Tibial nerve (tissue), 3 donors: ENCODE data around the gene PLEKHA3.

Experiments
- CTCF ChIP-seq, 5 experiments: fragments of 200-600 bp in 3 of 5; fragments of 450-650 bp in 2 of 5; sonication (generic) in 3 of 5; IDR thresholded peaks; one replicate each; pipeline ENCODE4 v1.5.1; 2016 to 2019; ENCODE audit warnings: antibody characterized with exemption in 5 of 5, mild to moderate bottlenecking in 3 of 5, moderate library complexity in 2 of 5
- POLR2A ChIP-seq, 2 donors: fragments of 450-650 bp; IDR thresholded peaks; one replicate each; pipeline ENCODE4 v1.6.1; 2017; ENCODE audit warnings: antibody characterized with exemption in 2 of 2, mild to moderate bottlenecking in 2 of 2, moderate library complexity in 2 of 2

GRCh38 chr2:178542161-178542560 is 61.9 kb downstream of the PLEKHA3 start:
- TF ChIP-seq CTCF (IDR thresholded peaks at IDR 0.05) (no peak), POLR2A (IDR thresholded peaks at IDR 0.05) (no peak)
